ENCODE results near the gene PRTFDC1. TPM values are rescaled to one million over a fixed set of nuclear protein-coding genes. Genes with fewer than 3 reads are reported as not detected.

PRTFDC1 gene
- total RNA-seq, 1 donor from 2014 or later, result 4.7 TPM

- no peak for ATAC-seq
- intact Hi-C loops (cut with DNase I), result no loop called here
- DNase-seq (ENCODE audit: low spot score), result no peak
Observed at GRCh38 chr10:24826009-24826408, 126.4 kb downstream of the PRTFDC1 start.

DNA sequence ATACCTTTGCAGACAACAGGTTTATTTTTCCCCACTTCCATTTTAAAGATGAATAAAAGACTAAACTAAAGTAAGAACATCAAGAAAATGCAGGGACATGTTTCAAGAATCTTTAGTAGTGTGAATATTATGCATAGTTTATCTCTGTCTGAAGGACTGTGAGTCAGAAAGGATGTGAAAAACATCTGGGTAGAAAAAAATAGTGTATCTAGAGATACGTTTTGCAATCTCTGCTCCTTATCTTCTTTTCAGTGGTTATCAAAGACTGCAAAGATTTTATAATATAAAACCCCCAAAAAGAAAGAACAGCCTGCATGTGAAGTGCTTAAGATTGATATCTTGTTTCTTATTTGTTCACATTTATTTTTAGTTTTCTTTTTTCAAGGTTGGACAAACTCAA is 126.9 kb downstream of the PRTFDC1 start:
- intact Hi-C loops (cut with DNase I), result no loop called here
- ATAC-seq, result no peak
- no peak for DNase-seq (ENCODE audit: low spot score)

- intact Hi-C loops (cut with DNase I), result no loop called here
- no peak for ATAC-seq
- DNase-seq (ENCODE audit: low spot score), result no peak
Observed at GRCh38 chr10:24824536-24824935, 127.9 kb downstream of the PRTFDC1 start.

DNA sequence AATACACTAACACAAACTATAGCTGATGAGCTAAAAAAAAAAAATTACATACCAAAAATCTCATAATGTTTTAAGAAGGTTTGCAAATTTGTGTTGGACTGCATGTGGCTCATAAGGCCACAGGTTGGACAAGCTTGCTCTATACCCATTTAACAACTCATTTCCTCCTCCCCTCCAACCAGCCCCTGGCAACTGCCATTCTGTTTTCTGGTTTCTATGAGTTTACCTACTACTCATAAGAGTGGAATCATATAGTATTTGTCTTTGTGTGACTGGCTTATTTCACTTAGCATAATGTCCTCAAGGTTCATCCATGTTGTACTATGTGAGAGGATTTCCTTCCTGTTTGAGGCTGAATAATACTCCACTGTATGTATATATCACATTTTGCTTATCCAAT is 128.3 kb downstream of the PRTFDC1 start:
- DNase-seq (ENCODE audit: low spot score) (no peak), ATAC-seq (no peak)
- intact Hi-C loops (cut with DNase I), result no loop called here

- DNase-seq (ENCODE audit: low spot score) (no peak), ATAC-seq (no peak)
- intact Hi-C loops (cut with DNase I), result no loop called here
Observed at GRCh38 chr10:24822590-24822989, 129.8 kb downstream of the PRTFDC1 start.

DNA sequence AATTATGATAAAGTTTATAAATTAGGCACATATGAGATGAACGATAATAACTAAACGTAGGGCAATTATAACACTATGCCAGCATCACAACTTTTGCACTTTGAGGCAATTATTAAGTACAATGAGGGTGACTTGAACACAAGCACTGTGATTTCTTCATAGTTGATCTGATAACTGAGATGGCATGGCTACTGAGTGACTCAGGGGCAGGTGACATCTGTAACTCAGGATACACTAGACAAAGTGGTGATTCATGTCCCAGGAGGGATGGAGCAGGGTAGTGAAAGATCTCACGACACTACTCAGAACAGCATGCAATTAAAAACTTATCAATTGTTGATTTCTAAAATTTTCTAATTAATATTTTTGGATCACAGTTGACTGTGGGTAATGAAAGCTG is 130.4 kb downstream of the PRTFDC1 start:
- intact Hi-C loops (cut with DNase I), result no loop called here
- DNase-seq (ENCODE audit: low spot score), result no peak
- no peak for ATAC-seq

DNA sequence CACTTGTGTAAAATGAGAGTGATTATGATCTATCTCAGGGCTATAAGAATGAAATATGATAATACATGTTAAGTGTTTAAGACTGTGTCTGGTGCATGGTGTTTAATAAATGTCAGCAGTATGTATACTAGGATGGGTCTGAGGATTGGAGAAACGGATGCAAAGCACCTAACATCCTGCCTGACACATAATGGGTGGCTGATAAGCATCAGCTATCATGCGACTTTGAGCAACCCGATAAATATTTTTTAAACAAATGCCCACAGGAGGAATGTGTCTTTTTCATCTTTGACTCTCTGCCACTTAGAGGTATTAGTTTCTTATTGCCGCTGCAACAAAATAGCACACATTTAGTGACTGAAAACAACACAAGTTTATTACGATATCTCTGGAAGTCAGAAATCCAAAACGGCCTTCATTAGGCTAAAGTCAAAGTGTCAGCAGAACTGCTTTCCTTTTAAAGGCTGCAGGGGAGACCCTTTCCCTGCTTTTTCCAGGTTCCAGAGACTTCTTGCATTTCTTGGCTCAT is 135.5 kb downstream of the PRTFDC1 start:
- DNase-seq (ENCODE audit: low spot score) (no peak), ATAC-seq (no peak)
- intact Hi-C loops (cut with DNase I), result no loop called here

- intact Hi-C loops (cut with DNase I), result no loop called here
- ATAC-seq, result no peak
- no peak for DNase-seq (ENCODE audit: low spot score)
Observed at GRCh38 chr10:24814568-24815313, 137.7 kb downstream of the PRTFDC1 start.

DNA sequence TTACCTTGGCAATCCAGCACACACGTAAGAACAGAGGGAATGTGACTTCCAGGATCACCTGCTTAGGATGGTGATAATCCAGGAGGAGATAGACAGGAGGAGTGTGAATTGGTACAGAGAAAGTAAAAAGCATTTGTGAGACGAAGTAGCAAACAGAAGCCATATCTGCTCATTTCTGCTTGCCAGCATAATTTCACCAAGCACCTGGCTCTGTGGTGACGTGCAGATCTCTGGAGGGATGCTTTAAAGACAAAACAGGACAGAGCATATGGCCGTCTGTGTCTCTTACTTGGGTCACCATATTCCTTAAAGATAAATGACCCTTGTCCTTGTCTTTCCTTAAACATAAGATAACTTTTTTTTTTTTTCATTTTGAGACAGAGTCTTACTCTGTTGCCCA is 138.6 kb downstream of the PRTFDC1 start:
- intact Hi-C loops (cut with DNase I), result no loop called here
- no peak for DNase-seq (ENCODE audit: low spot score)
- no peak for ATAC-seq

DNA sequence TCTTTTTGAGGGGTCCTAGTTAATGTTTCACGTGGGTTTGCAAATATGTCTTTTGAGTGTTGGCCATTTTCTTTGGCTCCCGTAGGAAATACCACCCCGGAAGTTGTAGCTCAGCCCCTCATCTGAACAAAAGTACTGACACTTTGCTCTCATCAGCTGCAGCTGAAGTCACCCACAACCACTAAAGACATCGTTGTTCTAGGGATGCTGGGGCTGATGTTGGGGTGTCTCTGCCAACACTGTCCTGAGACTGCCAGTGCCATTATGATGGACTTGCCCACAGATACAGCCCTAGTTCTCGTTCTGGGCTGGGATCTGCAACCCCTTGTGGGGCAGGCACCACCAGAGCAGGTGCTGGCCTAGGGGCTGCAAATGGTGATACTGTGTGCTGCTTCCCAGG is 146.1 kb downstream of the PRTFDC1 start:
- no peak for DNase-seq (ENCODE audit: low spot score)
- ATAC-seq, result no peak
- intact Hi-C loops (cut with DNase I), result no loop called here

- intact Hi-C loops (cut with DNase I), result no loop called here
- DNase-seq (ENCODE audit: low spot score), result no peak
- no peak for ATAC-seq
Observed at GRCh38 chr10:24804956-24805355, 147.4 kb downstream of the PRTFDC1 start.

- no peak for ATAC-seq
- no peak for DNase-seq (ENCODE audit: low spot score)
- intact Hi-C loops (cut with DNase I), result no loop called here
Observed at GRCh38 chr10:24804392-24804791, 148.0 kb downstream of the PRTFDC1 start.

GRCh38 chr10:24802378-24802777 is 150.0 kb downstream of the PRTFDC1 start:
- ATAC-seq (no peak), DNase-seq (ENCODE audit: low spot score) (no peak)
- intact Hi-C loops (cut with DNase I), result no loop called here

DNA sequence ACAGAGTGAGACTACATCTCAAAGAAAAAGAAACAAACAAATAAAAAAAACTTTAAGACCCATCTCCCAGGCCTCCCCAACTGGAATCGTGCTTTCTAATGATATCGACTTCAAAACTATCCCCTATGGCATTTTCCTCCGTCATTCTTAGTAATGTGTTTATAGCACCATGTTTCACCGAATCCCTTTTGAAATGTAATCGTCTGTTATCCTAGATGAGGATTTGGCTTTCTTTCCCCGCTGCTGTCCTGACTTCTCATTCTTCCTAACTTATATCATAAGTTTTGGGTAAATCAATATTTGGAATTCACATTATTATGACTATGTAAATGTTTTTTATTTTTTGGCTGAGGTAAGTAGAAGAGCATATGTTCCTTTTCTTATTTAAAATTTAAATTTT is 151.5 kb downstream of the PRTFDC1 start:
- intact Hi-C loops (cut with DNase I), result no loop called here
- ATAC-seq, result no peak
- no peak for DNase-seq (ENCODE audit: low spot score)

Other genes with a start within 250 kb of the PRTFDC1 start
- 104 TPM for gene ARHGAP21, start 228.7 kb downstream of the PRTFDC1 start, total RNA-seq
- gene ENKUR, start 63.6 kb upstream of the PRTFDC1 start, total RNA-seq, result 0.09 TPM
- 3.0 TPM for gene THNSL1, start 64.0 kb upstream of the PRTFDC1 start, total RNA-seq
- 0.04 TPM for gene GPR158, start 222.4 kb upstream of the PRTFDC1 start, total RNA-seq